ENCODE data around the gene IL10.

The IL10 gene

DNA sequence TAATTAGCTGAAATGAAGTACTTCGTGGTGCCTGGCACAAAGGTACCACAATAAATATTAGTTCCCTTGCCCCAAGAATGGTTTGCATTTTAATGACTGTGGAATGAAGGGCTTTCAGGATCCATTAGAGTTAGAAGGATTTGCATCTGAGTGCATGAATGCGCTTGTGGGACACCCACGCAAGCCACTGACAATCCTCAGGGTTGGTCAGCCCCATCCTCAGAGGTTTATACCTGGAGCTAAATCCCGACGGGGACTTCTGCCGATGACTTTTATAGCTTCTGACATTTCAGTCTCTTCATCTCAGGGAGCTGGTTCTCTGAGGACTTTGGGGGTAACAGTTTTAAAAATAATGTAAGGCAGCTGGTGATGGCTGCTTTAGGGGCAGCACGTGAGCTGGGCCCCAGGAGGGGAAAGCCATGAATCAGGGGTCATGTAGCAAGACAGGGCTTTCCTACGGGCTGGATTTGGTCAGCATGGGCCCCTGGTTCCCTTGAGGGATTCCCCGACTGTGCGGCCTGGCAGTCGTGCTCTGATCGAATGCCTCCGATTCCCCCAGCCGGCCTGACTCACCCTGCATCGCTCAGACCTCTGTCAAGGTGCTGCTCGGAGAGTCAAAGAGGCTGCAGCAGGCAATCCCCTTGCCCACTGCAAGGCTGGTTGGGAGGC is 20.8 kb upstream of the IL10 start:
- TF ChIP-seq TEAD4 (IDR thresholded peaks at IDR 0.05), result no peak
- TF ChIP-seq YY1 (IDR thresholded peaks at IDR 0.05; ENCODE audit: low read depth), result no peak
- no peak for TF ChIP-seq CEBPB (IDR thresholded peaks at IDR 0.05)
- no peak for TF ChIP-seq TCF12 (IDR thresholded peaks at IDR 0.05; ENCODE audit: low read depth)
- TF ChIP-seq CREB1 (IDR thresholded peaks at IDR 0.05; ENCODE audit: low read depth), result no peak
- TF ChIP-seq EP300 (IDR thresholded peaks at IDR 0.05; ENCODE audit: borderline replicate concordance), result no peak
- TF ChIP-seq, protein P1, sequence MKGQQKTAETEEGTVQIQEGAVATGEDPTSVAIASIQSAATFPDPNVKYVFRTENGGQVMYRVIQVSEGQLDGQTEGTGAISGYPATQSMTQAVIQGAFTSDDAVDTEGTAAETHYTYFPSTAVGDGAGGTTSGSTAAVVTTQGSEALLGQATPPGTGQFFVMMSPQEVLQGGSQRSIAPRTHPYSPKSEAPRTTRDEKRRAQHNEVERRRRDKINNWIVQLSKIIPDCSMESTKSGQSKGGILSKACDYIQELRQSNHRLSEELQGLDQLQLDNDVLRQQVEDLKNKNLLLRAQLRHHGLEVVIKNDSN (IDR thresholded peaks at IDR 0.05), result no peak
- no peak for TF ChIP-seq NFIC (IDR thresholded peaks at IDR 0.05)
- TF ChIP-seq, protein P2, sequence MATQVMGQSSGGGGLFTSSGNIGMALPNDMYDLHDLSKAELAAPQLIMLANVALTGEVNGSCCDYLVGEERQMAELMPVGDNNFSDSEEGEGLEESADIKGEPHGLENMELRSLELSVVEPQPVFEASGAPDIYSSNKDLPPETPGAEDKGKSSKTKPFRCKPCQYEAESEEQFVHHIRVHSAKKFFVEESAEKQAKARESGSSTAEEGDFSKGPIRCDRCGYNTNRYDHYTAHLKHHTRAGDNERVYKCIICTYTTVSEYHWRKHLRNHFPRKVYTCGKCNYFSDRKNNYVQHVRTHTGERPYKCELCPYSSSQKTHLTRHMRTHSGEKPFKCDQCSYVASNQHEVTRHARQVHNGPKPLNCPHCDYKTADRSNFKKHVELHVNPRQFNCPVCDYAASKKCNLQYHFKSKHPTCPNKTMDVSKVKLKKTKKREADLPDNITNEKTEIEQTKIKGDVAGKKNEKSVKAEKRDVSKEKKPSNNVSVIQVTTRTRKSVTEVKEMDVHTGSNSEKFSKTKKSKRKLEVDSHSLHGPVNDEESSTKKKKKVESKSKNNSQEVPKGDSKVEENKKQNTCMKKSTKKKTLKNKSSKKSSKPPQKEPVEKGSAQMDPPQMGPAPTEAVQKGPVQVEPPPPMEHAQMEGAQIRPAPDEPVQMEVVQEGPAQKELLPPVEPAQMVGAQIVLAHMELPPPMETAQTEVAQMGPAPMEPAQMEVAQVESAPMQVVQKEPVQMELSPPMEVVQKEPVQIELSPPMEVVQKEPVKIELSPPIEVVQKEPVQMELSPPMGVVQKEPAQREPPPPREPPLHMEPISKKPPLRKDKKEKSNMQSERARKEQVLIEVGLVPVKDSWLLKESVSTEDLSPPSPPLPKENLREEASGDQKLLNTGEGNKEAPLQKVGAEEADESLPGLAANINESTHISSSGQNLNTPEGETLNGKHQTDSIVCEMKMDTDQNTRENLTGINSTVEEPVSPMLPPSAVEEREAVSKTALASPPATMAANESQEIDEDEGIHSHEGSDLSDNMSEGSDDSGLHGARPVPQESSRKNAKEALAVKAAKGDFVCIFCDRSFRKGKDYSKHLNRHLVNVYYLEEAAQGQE (IDR thresholded peaks at IDR 0.05; ENCODE audit: low read depth), result no peak
- no peak for TF ChIP-seq FOXM1 (IDR thresholded peaks at IDR 0.05; ENCODE audit: borderline replicate concordance, low read depth)

DNA sequence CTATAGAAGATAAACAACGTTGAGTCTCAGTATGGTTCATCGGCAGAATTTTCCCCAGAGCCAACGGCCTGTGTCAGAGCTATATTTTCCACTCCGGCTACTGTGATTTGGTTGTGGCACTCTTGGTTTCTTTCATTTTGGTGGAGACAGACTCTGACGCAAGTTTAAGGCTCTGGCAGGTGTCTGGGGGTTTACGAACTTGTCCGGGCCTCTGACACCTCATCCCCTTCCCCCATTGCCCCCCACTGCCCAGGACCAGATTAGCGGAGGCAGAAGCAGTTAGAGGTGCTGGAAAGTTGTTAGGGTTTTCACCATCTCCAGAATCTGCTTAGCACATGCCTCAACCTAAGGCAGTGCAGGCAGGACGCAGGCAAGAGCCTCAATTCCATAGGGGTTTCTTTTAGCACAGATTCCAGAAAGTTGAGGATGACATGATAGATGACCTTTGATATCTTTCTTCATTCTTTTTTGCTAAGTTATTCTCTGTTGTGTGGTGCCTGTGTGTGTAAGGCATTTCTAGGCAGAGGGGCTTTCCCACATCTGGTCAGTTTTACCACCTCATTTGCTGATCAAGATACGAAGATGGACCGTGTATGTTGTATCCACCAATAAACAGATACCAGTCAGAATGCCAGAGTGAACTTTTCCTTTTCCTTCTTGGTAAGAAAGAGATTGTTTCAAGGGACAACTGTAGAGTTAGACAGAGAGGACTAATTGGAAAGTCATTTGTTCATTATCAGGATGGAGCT is 18.4 kb upstream of the IL10 start:
- no peak for TF ChIP-seq TEAD4 (IDR thresholded peaks at IDR 0.05)
- TF ChIP-seq, protein P2 (IDR thresholded peaks at IDR 0.05; ENCODE audit: low read depth), result no peak
- TF ChIP-seq RAD21 (IDR thresholded peaks at IDR 0.05; ENCODE audit: low read depth), result no peak

DNA sequence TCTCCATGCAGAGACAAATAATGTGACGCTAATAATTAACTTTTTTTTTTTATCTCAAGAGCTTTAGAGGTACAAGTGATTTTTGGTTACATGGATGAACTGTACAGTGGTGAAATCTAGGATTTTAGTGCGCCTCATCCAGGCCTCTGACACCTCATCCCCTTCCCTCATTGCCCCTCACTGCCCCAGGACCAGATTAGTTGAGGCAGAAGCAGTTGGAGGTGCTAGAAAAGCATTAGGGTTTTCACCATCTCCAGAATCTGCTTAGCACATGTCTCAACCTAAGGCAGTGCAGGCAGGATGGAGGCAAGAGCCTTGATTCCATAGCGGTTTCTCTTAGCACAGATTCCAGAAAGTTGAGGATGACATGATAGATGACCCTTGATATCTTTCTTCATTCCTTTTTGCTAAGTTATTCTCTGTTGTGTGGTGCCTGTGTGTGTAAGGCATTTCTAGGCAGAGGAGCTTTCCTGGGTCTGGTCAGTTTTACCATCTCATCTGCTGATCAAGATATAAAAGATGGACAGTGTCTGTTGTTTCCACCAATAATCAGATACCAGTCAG is 16.3 kb upstream of the IL10 start:
- TF ChIP-seq TCF12 (IDR thresholded peaks at IDR 0.05; ENCODE audit: low read depth), result no peak

DNA sequence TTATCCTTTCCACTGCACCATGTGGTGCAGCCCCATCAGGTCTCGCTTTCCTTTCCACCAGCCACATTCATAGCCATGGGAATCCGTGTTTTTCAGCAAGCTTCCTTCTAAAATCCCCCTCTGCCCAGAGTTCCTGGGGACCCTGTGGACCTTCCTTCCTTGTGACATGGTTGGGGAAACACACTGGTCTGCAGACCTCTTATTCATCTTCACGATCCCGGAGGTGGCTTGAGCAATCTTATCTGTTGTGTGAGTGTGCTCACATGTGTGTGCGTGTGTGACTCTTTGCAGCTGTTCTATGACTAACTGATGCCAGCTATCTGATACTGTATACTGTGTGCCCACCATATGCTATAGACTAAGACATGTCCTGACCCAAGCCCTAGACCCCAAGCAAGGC is 15.6 kb upstream of the IL10 start:
- no peak for TF ChIP-seq FOXM1 (IDR thresholded peaks at IDR 0.05; ENCODE audit: borderline replicate concordance, low read depth)
- no peak for TF ChIP-seq CEBPB (IDR thresholded peaks at IDR 0.05)
- TF ChIP-seq EGR1 (IDR thresholded peaks at IDR 0.05), result no peak
- TF ChIP-seq TAF1 (IDR thresholded peaks at IDR 0.05; ENCODE audit: low read depth), result no peak
- TF ChIP-seq NFIC (IDR thresholded peaks at IDR 0.05), result no peak
- TF ChIP-seq, protein P3, sequence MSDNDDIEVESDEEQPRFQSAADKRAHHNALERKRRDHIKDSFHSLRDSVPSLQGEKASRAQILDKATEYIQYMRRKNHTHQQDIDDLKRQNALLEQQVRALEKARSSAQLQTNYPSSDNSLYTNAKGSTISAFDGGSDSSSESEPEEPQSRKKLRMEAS (IDR thresholded peaks at IDR 0.05), result no peak
- no peak for TF ChIP-seq TCF12 (IDR thresholded peaks at IDR 0.05; ENCODE audit: low read depth)
- TF ChIP-seq TEAD4 (IDR thresholded peaks at IDR 0.05), result no peak
- TF ChIP-seq CREB1 (IDR thresholded peaks at IDR 0.05; ENCODE audit: low read depth), result no peak
- TF ChIP-seq, protein P1 (IDR thresholded peaks at IDR 0.05), result no peak
- TF ChIP-seq ZBTB7A (IDR thresholded peaks at IDR 0.05; ENCODE audit: low read depth), result no peak
- TF ChIP-seq, protein P2 (IDR thresholded peaks at IDR 0.05; ENCODE audit: low read depth), result no peak
- no peak for TF ChIP-seq EP300 (IDR thresholded peaks at IDR 0.05; ENCODE audit: borderline replicate concordance)

Measured in Ishikawa (cell line).